ENCODE results near the gene SAFB2.
"Not testable (repeated sequence)": the region's sequence is repeated elsewhere in the genome, so short reads cannot be mapped to it uniquely, and the experiment has no call there.

Gene SAFB2

DNA sequence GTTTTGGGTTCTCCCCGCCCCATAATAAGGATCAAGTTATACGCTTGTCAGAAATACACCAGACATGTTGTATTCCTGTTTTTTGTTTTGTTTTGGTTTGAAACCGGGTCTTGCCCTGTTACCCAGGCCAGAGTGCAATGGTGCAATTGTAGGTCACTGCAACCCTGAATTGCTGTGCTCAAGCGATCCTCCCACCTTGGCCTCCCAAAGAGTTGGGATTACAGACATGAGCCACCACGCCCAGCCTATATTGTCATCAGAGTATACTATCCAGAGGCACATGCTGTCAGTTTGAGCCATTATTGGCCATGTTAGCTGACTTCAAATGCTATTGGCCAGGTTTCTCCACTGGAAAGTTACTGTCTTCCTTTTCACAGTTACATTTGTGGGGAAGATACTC, 10.1 kb upstream of the SAFB2 start:
- no peak for DNase-seq (ENCODE audit: low read depth)

DNA sequence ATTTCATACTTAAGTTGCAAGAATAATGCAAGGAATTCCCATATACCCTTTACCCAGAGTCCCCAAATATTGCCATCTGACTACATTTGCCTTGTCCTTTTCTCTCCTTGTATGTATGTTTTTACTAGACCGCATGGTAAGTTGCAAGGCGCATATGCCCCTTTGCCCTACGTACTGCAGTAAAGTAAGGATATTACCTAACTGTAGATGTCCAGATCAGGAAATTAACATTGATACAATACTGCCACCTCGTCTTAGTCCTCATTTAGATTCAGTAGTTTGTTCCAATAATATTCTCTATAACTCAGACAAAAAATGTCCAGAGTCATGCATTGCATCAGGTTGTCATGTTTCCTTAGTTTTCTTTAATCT, 9.7 kb upstream of the SAFB2 start:
- DNase-seq (ENCODE audit: low read depth) = no peak

DNA sequence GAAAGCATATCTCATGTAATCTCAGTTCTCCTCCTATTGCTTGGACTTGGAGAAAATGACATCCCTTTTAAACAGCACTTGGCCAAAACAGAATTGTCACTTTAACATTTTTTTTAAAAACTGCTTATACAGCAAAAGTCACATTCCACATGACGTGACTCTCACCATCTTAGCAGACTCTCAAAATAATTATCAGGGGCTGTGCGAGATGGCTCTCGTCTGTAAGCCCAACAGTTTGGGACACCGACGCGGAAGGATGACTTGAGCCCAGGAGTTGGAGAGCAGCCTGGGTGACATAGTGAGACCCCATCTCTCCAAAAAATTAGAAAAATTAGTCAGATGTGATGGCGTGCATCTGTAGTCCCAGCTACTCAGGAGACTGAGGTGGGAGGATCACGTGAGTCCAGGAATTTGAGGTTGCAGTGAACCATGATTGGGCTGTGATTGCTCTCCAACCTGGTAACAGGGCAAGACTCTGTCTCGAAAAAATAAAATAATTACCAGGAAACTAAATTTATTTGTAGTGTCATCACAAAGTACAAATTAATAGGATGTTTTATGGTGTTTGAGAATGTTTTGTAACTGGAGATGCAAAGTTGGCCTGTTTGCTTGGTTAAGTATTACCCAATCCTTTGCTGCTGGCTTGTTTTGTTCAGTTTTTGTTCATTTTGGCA, 9.1 kb upstream of the SAFB2 start:
- DNase-seq (ENCODE audit: low read depth) = no peak

- no peak for DNase-seq (ENCODE audit: low read depth)
These were observed 6.4 kb upstream of the SAFB2 start for GRCh38 chr19:5628919-5629481.

- DNase-seq (ENCODE audit: low read depth) = no peak
These were observed 5.9 kb upstream of the SAFB2 start for GRCh38 chr19:5628461-5628860.

DNA sequence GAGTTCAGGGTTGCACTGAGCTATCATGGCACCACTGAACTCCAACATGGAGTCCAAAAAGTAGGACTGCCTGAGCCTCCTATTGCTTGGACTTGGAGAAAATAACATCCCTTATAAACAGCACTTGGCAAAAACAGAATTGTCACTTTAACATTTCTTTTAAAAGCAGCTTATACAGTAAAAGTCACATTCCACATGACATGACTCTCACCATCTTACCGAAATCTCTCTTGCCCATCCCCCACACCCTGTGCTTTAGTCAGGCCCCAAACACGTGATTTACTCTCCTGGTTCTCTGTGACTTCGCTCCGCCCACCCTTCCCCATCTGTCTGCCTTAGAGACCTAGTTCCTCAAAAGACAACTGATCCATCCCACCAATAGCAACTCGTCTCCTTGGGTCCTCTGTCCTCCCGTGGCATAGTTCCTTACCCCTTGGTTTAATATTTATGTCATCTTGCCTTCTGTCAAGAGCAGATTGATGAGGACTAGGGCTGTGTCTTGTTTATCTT, 4.9 kb upstream of the SAFB2 start:
- DNase-seq (ENCODE audit: low read depth) = no peak

DNA sequence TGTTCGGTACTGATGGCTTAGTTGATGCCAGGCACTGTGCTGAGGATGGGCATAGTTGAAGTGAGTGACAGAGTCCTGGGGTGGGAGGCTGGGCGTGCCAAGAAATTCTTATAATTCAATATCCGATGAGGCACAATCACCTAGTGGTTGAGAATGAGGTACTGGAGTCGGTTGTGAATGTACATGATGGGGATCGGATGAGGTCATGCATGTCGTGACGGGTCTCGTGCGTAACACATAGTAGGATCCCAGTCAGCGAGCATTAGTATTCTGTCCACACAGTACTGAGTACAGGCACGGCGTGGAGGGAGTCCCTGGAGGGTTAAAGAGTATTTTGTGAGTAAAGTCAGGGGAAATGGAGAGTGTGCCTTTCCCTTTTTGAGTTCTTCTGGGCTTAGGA, 3.1 kb upstream of the SAFB2 start:
- DNase-seq (ENCODE audit: low read depth) = no peak

DNA sequence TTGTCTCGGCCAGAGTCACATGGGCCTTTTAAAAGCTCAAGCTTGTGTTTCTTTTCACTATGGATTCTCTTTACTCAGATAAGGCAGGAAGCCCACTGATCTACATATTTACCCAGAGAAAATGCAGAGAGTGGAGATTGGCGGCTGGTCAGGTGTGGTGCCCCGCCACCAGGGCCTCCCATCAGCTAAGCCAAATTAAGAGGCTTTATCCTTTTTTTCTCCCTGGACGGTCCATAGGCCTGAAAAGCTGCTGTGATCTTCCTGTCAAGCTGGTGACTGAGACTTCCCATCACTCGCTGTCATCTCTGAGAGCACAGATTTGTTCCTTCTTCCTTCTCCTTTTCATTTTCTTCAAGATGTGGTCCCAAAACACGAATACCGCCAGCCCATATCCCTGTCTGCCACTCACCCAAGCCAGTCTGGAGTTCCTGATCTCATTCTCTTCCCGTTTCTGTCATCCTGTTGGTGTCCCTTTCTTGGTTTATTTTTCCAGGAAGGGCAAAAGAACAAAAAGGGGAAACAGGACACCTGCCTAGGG, 2.2 kb upstream of the SAFB2 start:
- DNase-seq (ENCODE audit: low read depth) = no peak

- no peak for DNase-seq (ENCODE audit: low read depth)
These were observed 1.6 kb upstream of the SAFB2 start for GRCh38 chr19:5624018-5624663.

- DNase-seq (ENCODE audit: low read depth) = peak; percentile 6
These were observed 931 bp upstream of the SAFB2 start for GRCh38 chr19:5623397-5624017.

- peak; percentile 8 for DNase-seq (ENCODE audit: low read depth)
These were observed 571 bp downstream of the SAFB2 start for GRCh38 chr19:5621945-5622464.

DNA sequence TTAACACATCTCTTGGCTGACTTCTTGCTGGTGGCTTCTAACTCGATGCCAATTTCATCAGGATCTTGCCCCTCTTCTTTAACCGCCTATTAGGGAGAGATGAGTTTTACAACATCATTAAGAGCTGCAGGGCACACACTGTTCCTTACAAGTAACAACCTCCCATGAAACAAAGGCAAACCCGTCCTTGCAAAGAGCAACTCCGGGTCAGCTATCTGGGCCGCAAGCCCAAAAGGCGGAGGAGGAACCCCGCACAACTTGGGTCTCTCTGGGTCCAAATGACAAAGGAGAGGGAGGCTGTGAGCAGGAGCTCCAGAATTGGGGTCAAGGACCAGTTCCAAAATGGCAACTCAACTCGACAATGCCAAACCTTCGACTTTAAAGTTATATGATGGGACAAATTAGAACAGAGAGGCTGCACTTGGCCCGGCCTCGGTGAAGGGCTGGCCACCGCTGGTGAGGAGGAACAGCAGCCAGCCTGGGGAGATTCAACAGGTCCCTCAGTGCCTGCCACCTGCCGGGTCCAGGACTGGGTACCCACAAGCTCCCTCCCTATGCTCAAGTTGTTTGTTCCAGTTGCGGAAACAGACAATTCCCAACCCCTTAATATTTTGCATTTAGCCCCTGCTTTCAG, 1.1 kb downstream of the SAFB2 start:
- DNase-seq (ENCODE audit: low read depth) = no peak

DNA sequence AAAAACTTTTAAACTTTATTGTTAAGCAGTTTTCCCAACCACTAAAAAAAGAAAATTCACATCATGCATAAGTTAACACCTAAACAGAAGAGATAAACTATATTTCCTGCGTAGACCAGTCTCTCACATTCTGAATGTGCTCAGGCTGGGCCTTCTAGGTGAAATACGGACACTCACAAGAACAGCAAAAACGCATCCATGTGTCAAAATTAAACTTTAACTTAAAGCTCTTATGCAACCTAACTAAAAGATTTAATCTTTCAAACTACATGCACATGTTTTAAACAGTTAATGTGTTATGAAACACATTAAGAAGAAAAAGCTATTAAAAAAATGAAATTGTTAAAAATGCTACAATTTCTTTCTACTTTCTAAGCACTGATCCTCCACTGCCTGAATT, 2.6 kb downstream of the SAFB2 start:
- no peak for DNase-seq (ENCODE audit: low read depth)

GRCh38 chr19:5618591-5618990, 4.0 kb downstream of the SAFB2 start:
- no peak for DNase-seq (ENCODE audit: low read depth)

GRCh38 chr19:5617080-5617479, 5.5 kb downstream of the SAFB2 start:
- no peak for DNase-seq (ENCODE audit: low read depth)

GRCh38 chr19:5615756-5616327, 6.7 kb downstream of the SAFB2 start:
- no peak for DNase-seq (ENCODE audit: low read depth)

DNA sequence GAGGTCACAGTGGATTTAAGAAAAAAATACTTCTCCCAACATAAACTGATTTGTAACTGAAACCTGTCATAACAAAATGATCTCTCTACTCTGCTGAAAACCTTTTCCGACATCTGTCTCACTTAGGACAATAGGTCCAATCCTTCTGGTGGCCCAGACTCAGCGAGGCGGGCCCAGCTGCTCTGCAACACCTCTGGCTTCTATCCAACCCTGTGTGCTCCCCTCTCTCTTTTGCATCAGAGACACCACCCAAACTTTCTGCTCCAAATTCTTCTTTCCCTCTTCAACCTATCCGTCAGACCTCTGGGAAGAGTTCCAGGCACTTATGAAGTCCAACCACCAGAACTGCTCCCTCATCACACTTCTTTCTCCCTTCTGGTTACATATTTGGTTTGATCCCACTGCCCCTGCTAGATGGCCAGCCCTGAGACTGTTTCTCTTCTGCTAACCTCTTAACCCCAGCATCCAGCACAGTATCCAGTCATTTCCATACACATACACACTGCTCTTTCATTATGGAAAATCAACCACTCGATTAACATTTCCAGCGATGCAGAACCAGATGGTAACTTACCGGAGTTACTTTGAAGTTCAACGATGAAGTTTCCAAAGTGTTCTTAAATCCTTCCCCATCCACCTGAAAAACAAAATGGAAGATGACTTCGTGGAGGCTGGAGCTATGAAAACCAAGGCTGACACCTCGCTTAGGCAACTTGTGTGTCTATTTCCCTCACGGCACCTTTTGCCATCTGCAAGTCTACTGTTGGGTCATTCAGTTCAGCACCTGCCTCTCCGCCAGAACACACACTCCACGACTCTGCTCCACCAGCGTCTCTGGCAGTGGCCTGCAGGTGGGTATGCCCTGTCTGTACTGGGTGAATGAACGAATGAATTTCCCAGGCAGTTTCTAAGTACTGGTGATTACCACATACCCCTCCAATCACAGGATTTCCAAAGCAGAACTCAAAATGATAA, 9.4 kb downstream of the SAFB2 start:
- no peak for DNase-seq (ENCODE audit: low read depth)

GRCh38 chr19:5609881-5610448, 12.6 kb downstream of the SAFB2 start:
- DNase-seq (ENCODE audit: low read depth) = no peak

DNA sequence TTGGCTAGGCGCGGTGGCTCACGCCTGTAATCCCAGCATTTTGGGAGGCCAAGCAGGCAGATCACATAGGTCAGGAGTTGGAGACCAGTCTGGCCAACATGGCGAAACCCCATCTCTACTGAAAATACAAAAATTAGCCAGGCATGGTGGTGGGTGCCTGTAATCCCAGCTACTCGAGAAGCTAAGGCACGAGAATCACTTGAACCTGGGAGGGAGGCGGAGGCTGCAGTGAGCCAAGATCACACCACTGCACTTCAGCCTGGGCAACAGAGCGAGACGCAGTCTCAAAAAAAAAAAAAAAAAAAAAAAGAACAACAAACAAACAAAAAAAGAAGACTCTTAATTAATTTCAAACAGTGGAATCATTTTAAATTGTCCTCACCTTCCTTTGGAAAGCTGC, 13.8 kb downstream of the SAFB2 start:
- not testable (repeated sequence) for DNase-seq (ENCODE audit: low read depth)

- DNase-seq (ENCODE audit: low read depth) = no peak
These were observed 14.3 kb downstream of the SAFB2 start for GRCh38 chr19:5608291-5608690.

All from stimulated activated CD8-positive, alpha-beta memory T cell treated with anti-CD3 and anti-CD28 coated beads, Interleukin-12 subunit alpha, Interleukin-12 subunit beta, amount 100 ng/mL, for 4 hours (primary cell).